K562 (cell line): Measurements from ENCODE around the gene ZNF620. TPM values are rescaled to one million over a fixed set of nuclear protein-coding genes. Genes with fewer than 3 reads are reported as not detected.

ENCODE experiments used
- AFF1 ChIP-seq, 2 experiments: fragments of 450-650 bp; IDR thresholded peaks; 2 replicates each; pipeline ENCODE4 v1.6.1; 2018; ENCODE audit warnings: mild to moderate bottlenecking in 2 of 2, low read depth in 1 of 2; ENCODE audit not compliant: partially characterized antibody in 2 of 2
- ATF6 ChIP-seq: sonication (generic); formaldehyde crosslinking; IDR thresholded peaks from 2 replicates; pipeline ENCODE4 v1.4.0; 2020; ENCODE audit warnings: mild to moderate bottlenecking, missing genetic modification reagents
- E4F1 ChIP-seq: fragments of 250-450 bp; sonication (Bioruptor Pico); IDR thresholded peaks from 2 replicates; pipeline ENCODE4 v1.5.0; 2021; ENCODE audit warnings: mild to moderate bottlenecking, borderline replicate concordance
- ETV1 ChIP-seq: fragments of 450-650 bp; conservative IDR thresholded peaks from 2 replicates; pipeline ENCODE4 v1.6.1; 2016; ENCODE audit warnings: missing genetic modification characterization, control low read depth, low read depth, missing compliant biosample characterization
- ILF3 ChIP-seq: fragments of 450-650 bp; IDR thresholded peaks from 2 replicates; pipeline ENCODE4 v1.6.1; 2018; ENCODE audit warnings: antibody characterized with exemption, mild to moderate bottlenecking, moderate library complexity, borderline replicate concordance
- NR2C1 ChIP-seq, 2 experiments: fragments of 450-650 bp; IDR thresholded peaks; 2 replicates each; pipeline ENCODE4 v1.6.1; 2017; ENCODE audit warnings: mild to moderate bottlenecking in 2 of 2, antibody characterized with exemption in 1 of 2, inconsistent platforms in 1 of 2, missing compliant biosample characterization in 1 of 2, missing genetic modification characterization in 1 of 2
- ZNF12 ChIP-seq: sonication (generic); formaldehyde crosslinking; IDR thresholded peaks from 2 replicates; pipeline ENCODE4 v1.4.0; 2020; ENCODE audit warnings: mild to moderate bottlenecking, missing genetic modification reagents
- ZNF511 ChIP-seq: sonication (generic); formaldehyde crosslinking; IDR thresholded peaks from 2 replicates; pipeline ENCODE4 v1.8.0; 2022; ENCODE audit warnings: mild to moderate bottlenecking, missing genetic modification reagents
- polyA plus RNA-seq, 8 experiments: library from polyadenylated mRNA; depleted of rRNA in 4 of 8; stranded (reverse) in 5 of 8; unstranded in 3 of 8; fragments of >200 nt; fragmentation: Nextera tagmentation in 2 of 8; fragmentation: Illumina TruSeq in 1 of 8; extraction: Ambion mirVana in 2 of 8; extraction: Trizol in 1 of 8; gene quantifications; 2 replicates each; pipeline versions ENCODE4 v1.2.1 to v1.2.3, GENCODE V29; 2011 to 2014; ENCODE audit warnings: inconsistent platforms in 1 of 8, missing spikeins in 1 of 8
- total RNA-seq, 7 experiments: library from RNA; depleted of rRNA in 6 of 7; stranded (reverse); fragments of >200 nt in 6 of 7; fragmentation: Illumina TruSeq in 2 of 7; extraction: Trizol in 2 of 7; gene quantifications; 2 replicates each; pipeline versions ENCODE4 v1.2.1 to v1.2.3, GENCODE V29; 2011 to 2021; ENCODE audit warnings: low replicate concordance in 1 of 7

The ZNF620 gene
- total and polyA plus RNA-seq, 9 of the 15 experiments (the other 6 are each of a cell fraction or from before 2014, with no cell fraction given): 1.2 to 5.5 (median 3.3) TPM

- TF ChIP-seq AFF1 (IDR thresholded peaks at IDR 0.05; ENCODE audit: low read depth in 1 of 2, partially characterized antibody in 2 of 2) (peak in 1 of 2 experiments; percentile 42), ZNF12 (CRISPR knock-in tag) (no peak), ILF3 (no peak), E4F1 (CRISPR knock-in tag) (no peak), ATF6 (CRISPR knock-in tag) (no peak), NR2C1 (IDR thresholded peaks at IDR 0.05) (peak; percentile 76), NR2C1 (tag; IDR thresholded peaks at IDR 0.05) (peak; percentile 82), ETV1 (peak; percentile 50), ZNF511 (CRISPR knock-in tag) (peak; percentile 64; the same call in 1 of the 2 replicates)
These were observed 29.1 kb upstream of the ZNF620 start, which contains the start of gene ZNF619 (continued) for GRCh38 chr3:40476478-40477470.
